ENCODE measurements around the gene ADD3. TPM values are rescaled to one million over a fixed set of nuclear protein-coding genes. Genes with fewer than 3 reads are reported as not detected.
"Not testable (repeated sequence)": the region's sequence is repeated elsewhere in the genome, so short reads cannot be mapped to it uniquely, and the experiment has no call there.

Gene ADD3
- total RNA-seq, 3 donors from 2014 or later, result 109 to 165 (median 141) TPM

GRCh38 chr10:110118891-110119621, 111.3 kb downstream of the ADD3 start:
- no peak for TF ChIP-seq CTCF (IDR thresholded peaks at IDR 0.05)
- ATAC-seq (no peak), DNase-seq (no peak)
- Histone ChIP-seq H3K4me1 (ENCODE audit: low read depth) (no peaks in the 10 kb centered on the region), H3K4me3 (no peak overlapping the region), H3K36me3 (ENCODE audit: low read depth) (no peaks in the 10 kb centered on the region), H3K9me3 (no peaks in the 10 kb centered on the region)
- intact Hi-C loops (cut with DNase I, micrococcal nuclease), result no loop called here

- no peak for DNase-seq
- intact Hi-C loops (cut with DNase I, micrococcal nuclease), result no loop called here
- H3K36me3 ChIP-seq (ENCODE audit: low read depth), result no peaks in the 10 kb centered on the region
These were observed 115.8 kb downstream of the ADD3 start for GRCh38 chr10:110123594-110123993.

GRCh38 chr10:110129490-110129889, 121.7 kb downstream of the ADD3 start:
- H3K36me3 ChIP-seq (ENCODE audit: low read depth), result no peaks in the 10 kb centered on the region
- intact Hi-C loops (cut with DNase I, micrococcal nuclease), result no loop called here

More at GRCh38 chr10:110123594-110123993, 115.8 kb downstream of the ADD3 start:
- no peaks in the 10 kb centered on the region for H3K4me1 ChIP-seq (ENCODE audit: low read depth)
- H3K9me3 ChIP-seq, result no peaks in the 10 kb centered on the region
- H3K4me3 ChIP-seq, result no peak overlapping the region
- TF ChIP-seq CTCF (IDR thresholded peaks at IDR 0.05), result no peak
- ATAC-seq, result no peak

GRCh38 chr10:110134917-110135316, 127.1 kb downstream of the ADD3 start:
- Histone ChIP-seq H3K4me3 (no peak overlapping the region), H3K36me3 (ENCODE audit: low read depth) (no peaks in the 10 kb centered on the region), H3K9me3 (no peaks in the 10 kb centered on the region), H3K4me1 (ENCODE audit: low read depth) (peaks cover 12% of the 10 kb centered on the region)
- intact Hi-C loops (cut with DNase I, micrococcal nuclease), result loop anchor here (5.0 to 10.0 kb wide), 5 partner anchors 72 to 250 kb away; partner anchors contain the start of gene MXI1 (in 1 of the 2)
- TF ChIP-seq CTCF (IDR thresholded peaks at IDR 0.05), result no peak
- DNase-seq (no peak), ATAC-seq (no peak)

More at GRCh38 chr10:110129490-110129889, 121.7 kb downstream of the ADD3 start:
- ATAC-seq (no peak), DNase-seq (no peak)
- Histone ChIP-seq H3K4me1 (ENCODE audit: low read depth) (no peaks in the 10 kb centered on the region), H3K9me3 (no peaks in the 10 kb centered on the region), H3K4me3 (no peak overlapping the region)
- TF ChIP-seq CTCF (IDR thresholded peaks at IDR 0.05), result no peak

GRCh38 chr10:110135836-110136235, 128.1 kb downstream of the ADD3 start:
- H3K9me3 ChIP-seq; DNase-seq; H3K36me3 ChIP-seq (ENCODE audit: low read depth); ATAC-seq; H3K4me3 ChIP-seq: not testable (repeated sequence)
- intact Hi-C loops (cut with DNase I, micrococcal nuclease), result loop anchor here (5.0 to 10.0 kb wide), 5 partner anchors 71 to 251 kb away; partner anchors contain the start of gene MXI1 (in 1 of the 2)
- peaks cover 12% of the 10 kb centered on the region for H3K4me1 ChIP-seq (ENCODE audit: low read depth)

- H3K36me3 ChIP-seq (ENCODE audit: low read depth), result no peaks in the 10 kb centered on the region
- H3K4me1 ChIP-seq (ENCODE audit: low read depth), result peaks cover 20% of the 10 kb centered on the region
- no peaks in the 10 kb centered on the region for H3K9me3 ChIP-seq
- DNase-seq (no peak), ATAC-seq (peak; percentile 82)
- no peak for TF ChIP-seq CTCF (IDR thresholded peaks at IDR 0.05)
- no peak overlapping the region for H3K4me3 ChIP-seq
- intact Hi-C loops (cut with DNase I, micrococcal nuclease), result loop anchor here (5.0 to 10.0 kb wide), 5 partner anchors 70 to 252 kb away; partner anchors contain the start of gene MXI1 (in 1 of the 2)
These were observed 129.4 kb downstream of the ADD3 start for GRCh38 chr10:110137142-110137545.
